Liver (tissue), 9 donors: ENCODE results near the gene ITGA11. TPM values are rescaled to one million over a fixed set of nuclear protein-coding genes. Genes with fewer than 3 reads are reported as not detected.

Experiments
- DNase-seq: peaks from one replicate; pipeline ENCODE4 v3.0.0-alpha.2; 2017; ENCODE audit warnings: low spot score
- H3K27ac ChIP-seq, 2 donors: one replicate each; pipeline ENCODE4 v1.7.0; 2013; ENCODE audit warnings: inconsistent platforms in 2 of 2, low read length in 2 of 2, control low read depth in 1 of 2, low read depth in 1 of 2, mild to moderate bottlenecking in 1 of 2
- H3K27me3 ChIP-seq, 4 donors: one replicate each; pipeline versions ENCODE4 v1.6.1 to v1.7.0; 2013; ENCODE audit warnings: low read length in 3 of 4, inconsistent platforms in 1 of 4, mild to moderate bottlenecking in 1 of 4, moderate library complexity in 1 of 4; ENCODE audit not compliant: control insufficient read depth in 4 of 4, insufficient read depth in 4 of 4
- H3K36me3 ChIP-seq, 4 donors: one replicate each; pipeline versions ENCODE4 v1.6.1 to v1.7.0; 2013; ENCODE audit warnings: low read length in 3 of 4, mild to moderate bottlenecking in 3 of 4, low read depth in 1 of 4, moderate library complexity in 1 of 4; ENCODE audit not compliant: control insufficient read depth in 4 of 4, insufficient read depth in 3 of 4
- H3K4me1 ChIP-seq, 4 donors: one replicate each; pipeline versions ENCODE4 v1.6.1 to v1.7.0; 2013; ENCODE audit warnings: low read length in 3 of 4, mild to moderate bottlenecking in 3 of 4, moderate library complexity in 1 of 4; ENCODE audit not compliant: control insufficient read depth in 4 of 4, insufficient read depth in 4 of 4
- H3K4me3 ChIP-seq, 3 donors: one replicate each; pipeline versions ENCODE4 v1.6.1 to v1.7.0; 2013; ENCODE audit warnings: low read length in 3 of 3, control low read depth in 1 of 3, low read depth in 1 of 3, mild to moderate bottlenecking in 1 of 3
- H3K9ac ChIP-seq, 2 donors: one replicate each; pipeline ENCODE4 v1.7.0; 2013; ENCODE audit warnings: low read length in 2 of 2, mild to moderate bottlenecking in 2 of 2, moderate library complexity in 2 of 2, control low read depth in 1 of 2, low read depth in 1 of 2
- H3K9me3 ChIP-seq, 4 donors: one replicate each; pipeline versions ENCODE4 v1.6.1 to v1.7.0; 2013; ENCODE audit warnings: low read length in 3 of 4; ENCODE audit not compliant: control insufficient read depth in 4 of 4
- ATF3 ChIP-seq: IDR thresholded peaks from 2 replicates; pipeline ENCODE4 v1.6.1; 2016; ENCODE audit warnings: antibody characterized with exemption
- CTCF ChIP-seq: fragments of 150-350 bp; IDR thresholded peaks from 2 replicates; pipeline ENCODE4 v1.5.1; 2017; ENCODE audit warnings: improper control_type of control experiment, low read depth, low read length; ENCODE audit not compliant: missing input control
- EGR1 ChIP-seq, 2 donors: IDR thresholded peaks; 2 replicates each; pipeline ENCODE4 v1.6.1; 2016 to 2018; ENCODE audit warnings: antibody characterized with exemption in 2 of 2, low read depth in 2 of 2
- FOXA1 ChIP-seq: IDR thresholded peaks from 2 replicates; pipeline ENCODE4 v1.6.1; 2016; ENCODE audit warnings: antibody characterized with exemption
- FOXA2 ChIP-seq: IDR thresholded peaks from 2 replicates; pipeline ENCODE4 v1.6.1; 2016; ENCODE audit warnings: antibody characterized with exemption
- HNF4A ChIP-seq, 2 donors: conservative IDR thresholded peaks; 2 replicates each; pipeline ENCODE4 v1.6.1; 2016; ENCODE audit warnings: antibody characterized with exemption in 2 of 2, mild to moderate bottlenecking in 2 of 2
- HNF4G ChIP-seq: IDR thresholded peaks from 2 replicates; pipeline ENCODE4 v1.6.1; 2016; ENCODE audit warnings: antibody characterized with exemption
- JUND ChIP-seq, 2 donors: IDR thresholded peaks; 2 replicates each; pipeline ENCODE4 v1.6.1; 2016; ENCODE audit warnings: antibody characterized with exemption in 2 of 2
- MAX ChIP-seq: IDR thresholded peaks from 2 replicates; pipeline ENCODE4 v1.6.1; 2016; ENCODE audit warnings: antibody characterized with exemption
- NR2F2 ChIP-seq: IDR thresholded peaks from 2 replicates; pipeline ENCODE4 v1.6.1; 2016; ENCODE audit warnings: antibody characterized with exemption
- RAD21 ChIP-seq, 2 donors: IDR thresholded peaks; 2 replicates each; pipeline ENCODE4 v1.6.1; 2016; ENCODE audit warnings: antibody characterized with exemption in 2 of 2, mild to moderate bottlenecking in 2 of 2
- REST ChIP-seq: IDR thresholded peaks from 2 replicates; pipeline ENCODE4 v1.6.1; 2016; ENCODE audit warnings: antibody characterized with exemption, mild to moderate bottlenecking
- RXRA ChIP-seq, 2 donors: IDR thresholded peaks; 2 replicates each; pipeline ENCODE4 v1.6.1; 2017 to 2018; ENCODE audit warnings: antibody characterized with exemption in 2 of 2, mild to moderate bottlenecking in 1 of 2
- TAF1 ChIP-seq: conservative IDR thresholded peaks from 2 replicates; pipeline ENCODE4 v1.6.1; 2016; ENCODE audit warnings: antibody characterized with exemption, mild to moderate bottlenecking
- YY1 ChIP-seq: IDR thresholded peaks from 2 replicates; pipeline ENCODE4 v1.6.1; 2016; ENCODE audit warnings: antibody characterized with exemption, mild to moderate bottlenecking
- ZBTB33 ChIP-seq: IDR thresholded peaks from 2 replicates; pipeline ENCODE4 v1.6.1; 2016; ENCODE audit warnings: antibody characterized with exemption
- WGBS: extraction: QIAGEN DNeasy Blood & Tissue Kit; methylation state at CpG from one replicate; pipeline ENCODE4 v1.1.7; 2013; 5-methylcytosine and 5-hydroxymethylcytosine counted together
- polyA plus RNA-seq, 2 donors: library from polyadenylated mRNA; stranded (reverse) in 1 of 2; unstranded in 1 of 2; fragments of 200-250 nt in 1 of 2; fragments of >200 nt in 1 of 2; fragmentation: Nextera tagmentation in 1 of 2; extraction: Ambion mirVana in 1 of 2; gene quantifications; one replicate each; pipeline versions ENCODE4 v1.2.1 to v1.2.3, GENCODE V29; 2013 to 2015
- total RNA-seq, 2 donors: library from RNA; depleted of rRNA; stranded (reverse); fragments of >200 nt; gene quantifications; one replicate each; pipeline ENCODE4 v1.2.3, GENCODE V29; 2014
- donor health status: healthy.
- donor health status: healthy.
- donor health status: healthy.
- donor health status: healthy.
- donor health status: healthy.

Gene ITGA11
- total and polyA plus RNA-seq, 4 donors: 0.32 to 1.0 (median 0.67) TPM

GRCh38 chr15:68337826-68338225, 94.1 kb downstream of the ITGA11 start:
- Histone ChIP-seq H3K27ac (no peak overlapping the region), H3K9ac (no peak overlapping the region), H3K4me1 (no peaks in the 10 kb centered on the region), H3K27me3 (no peaks in the 10 kb centered on the region), H3K9me3 (no peaks in the 10 kb centered on the region), H3K4me3 (no peak overlapping the region), H3K36me3 (no peaks in the 10 kb centered on the region)
- TF ChIP-seq EGR1 (IDR thresholded peaks at IDR 0.05; ENCODE audit: low read depth in 2 of 2) (no peak), CTCF (no peak), FOXA1 (no peak), JUND (IDR thresholded peaks at IDR 0.05) (no peak), RXRA (IDR thresholded peaks at IDR 0.05) (no peak), REST (no peak), NR2F2 (no peak), YY1 (no peak), FOXA2 (no peak), ATF3 (no peak)
- WGBS: 76% methylated on average over 6 of the region's 6 CpGs
- DNase-seq: no peak

- no peak overlapping the region for H3K9ac ChIP-seq
- H3K9me3 ChIP-seq: no peaks in the 10 kb centered on the region
- H3K27me3 ChIP-seq: no peaks in the 10 kb centered on the region
- DNase-seq: no peak
- TF ChIP-seq HNF4G (no peak), MAX (no peak), TAF1 (no peak), ZBTB33 (no peak), JUND (IDR thresholded peaks at IDR 0.05) (no peak), EGR1 (IDR thresholded peaks at IDR 0.05; ENCODE audit: low read depth in 2 of 2) (no peak), FOXA2 (no peak), HNF4A (conservative IDR thresholded peaks at IDR 0.05) (no peak), ATF3 (no peak), RAD21 (IDR thresholded peaks at IDR 0.05) (no peak), YY1 (no peak)
- no peaks in the 10 kb centered on the region for H3K36me3 ChIP-seq
- no peaks in the 10 kb centered on the region for H3K4me1 ChIP-seq
- 91% methylated on average over 7 of the region's 7 CpGs for WGBS
- H3K4me3 ChIP-seq: no peak overlapping the region
- H3K27ac ChIP-seq: no peak overlapping the region
Observed at GRCh38 chr15:68336516-68336915, 95.4 kb downstream of the ITGA11 start.
